ENCODE data around the gene AQR.

DNA sequence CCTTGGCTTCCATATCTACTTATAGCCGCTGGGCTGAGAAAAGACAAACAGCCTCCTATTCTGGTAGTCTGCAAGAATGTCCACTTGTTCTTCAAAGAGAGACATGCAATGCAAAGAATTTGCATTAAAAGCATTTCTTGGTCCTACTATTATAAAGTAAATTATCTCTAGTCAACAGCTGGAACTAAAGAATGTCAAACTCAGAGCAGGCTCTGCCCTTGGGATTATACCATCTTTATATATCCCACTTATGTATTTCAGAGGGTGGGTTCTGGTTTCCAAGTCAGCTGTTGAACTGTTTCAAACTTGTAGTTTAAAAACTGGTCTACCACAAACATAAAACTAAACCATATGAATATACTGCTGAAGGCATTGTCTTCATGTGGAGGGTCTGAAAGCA, 167.2 kb downstream of the AQR start:
- no peak for TF ChIP-seq CTCF (IDR thresholded peaks at IDR 0.05)
- TF ChIP-seq POLR2A (IDR thresholded peaks at IDR 0.05) = no peak
